Measurements from ENCODE around the gene POU6F2.

POU6F2 gene

DNA sequence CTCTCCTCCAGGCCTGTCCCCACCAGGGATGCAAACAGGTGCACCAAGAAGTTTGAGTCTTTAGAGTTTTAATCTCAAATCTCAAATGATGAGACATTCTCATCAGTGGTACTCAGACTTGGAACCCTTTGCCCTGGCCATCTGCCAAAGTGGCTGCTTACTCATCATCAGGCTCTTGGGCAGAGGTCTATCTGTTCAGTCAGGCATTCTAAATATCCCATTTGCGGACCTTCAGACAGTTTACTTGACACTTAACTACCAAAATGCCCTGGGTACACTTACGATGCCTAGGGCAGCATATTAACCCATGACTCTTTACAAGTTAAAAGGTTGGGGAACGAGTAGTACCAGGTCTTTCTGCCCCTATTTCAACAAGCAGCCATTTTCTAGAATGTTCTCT is 527.3 kb downstream of the POU6F2 start:
- DNase-seq (ENCODE audit: low read depth, low spot score), result no peak

DNA sequence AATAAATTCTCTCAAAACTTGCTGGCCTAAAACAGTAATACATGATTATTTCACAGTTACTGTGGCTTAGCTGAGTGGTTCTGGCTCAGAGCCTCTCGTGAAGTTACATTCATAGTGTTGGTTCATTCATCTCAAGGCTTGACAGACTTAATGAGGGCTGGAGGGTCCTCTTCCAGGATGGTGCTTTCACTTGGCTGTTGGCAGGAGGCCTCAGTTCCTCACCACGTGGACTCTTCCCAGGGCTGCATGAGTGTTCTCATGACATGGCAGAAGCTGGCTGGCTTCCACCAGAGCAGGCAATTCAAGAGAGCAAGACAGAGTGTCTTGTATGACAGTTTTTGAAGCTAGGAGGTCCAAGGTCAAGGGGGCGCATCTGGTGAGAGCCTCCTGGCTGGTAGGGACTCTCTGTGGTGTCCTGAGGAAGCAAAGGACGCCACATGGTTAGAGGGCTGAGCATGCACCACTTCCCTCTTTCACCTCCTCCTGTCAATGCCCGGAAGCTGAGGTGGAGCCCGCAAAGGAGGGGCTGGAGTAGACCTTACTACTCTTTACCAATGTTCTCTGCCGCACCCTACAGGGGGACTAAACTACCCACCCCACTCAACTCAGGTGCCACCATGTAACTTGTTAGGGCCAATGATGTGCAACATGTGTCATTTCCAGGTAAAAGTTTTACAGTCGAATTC is 530.3 kb downstream of the POU6F2 start:
- DNase-seq (ENCODE audit: low read depth, low spot score), result no peak

DNA sequence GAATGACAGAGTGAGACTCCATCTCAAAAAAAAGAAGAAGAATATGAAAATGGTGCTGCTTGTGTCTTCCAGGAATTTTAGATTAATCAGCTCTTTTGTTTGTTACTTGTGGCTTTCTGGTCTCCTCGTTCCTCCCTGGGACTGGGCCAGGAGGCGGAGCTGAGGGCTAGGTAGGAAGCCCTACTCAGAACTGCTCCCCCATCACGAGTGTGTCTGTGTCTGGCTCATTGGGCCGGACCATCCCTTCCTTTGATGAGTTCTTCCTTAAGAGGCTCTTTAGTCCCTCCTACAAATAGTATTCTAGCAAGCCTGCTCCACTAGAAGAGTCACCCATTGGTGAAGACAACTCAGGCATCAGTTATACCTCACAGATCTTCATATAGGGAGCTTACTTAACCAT is 531.7 kb downstream of the POU6F2 start:
- DNase-seq (ENCODE audit: low read depth, low spot score), result no peak

DNA sequence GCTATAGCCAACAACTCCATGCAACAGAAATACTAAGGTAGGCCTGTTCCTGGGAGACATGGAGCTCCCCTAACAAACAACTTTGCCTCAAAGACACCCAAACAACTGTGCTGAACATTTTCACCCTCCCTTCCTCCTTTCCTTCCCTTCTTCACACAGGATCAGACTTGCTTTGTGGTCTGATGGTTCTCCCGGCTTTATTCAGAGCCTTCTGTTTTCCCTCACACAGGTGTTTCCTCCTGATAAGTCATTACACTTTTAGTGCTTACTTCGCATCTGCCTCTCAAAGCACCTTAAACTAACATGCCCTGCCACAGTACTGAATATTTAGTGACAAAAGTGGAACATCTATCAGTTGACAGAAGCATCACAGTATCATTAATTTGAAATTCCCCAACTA is 532.2 kb downstream of the POU6F2 start:
- no peak for DNase-seq (ENCODE audit: low read depth, low spot score)

DNA sequence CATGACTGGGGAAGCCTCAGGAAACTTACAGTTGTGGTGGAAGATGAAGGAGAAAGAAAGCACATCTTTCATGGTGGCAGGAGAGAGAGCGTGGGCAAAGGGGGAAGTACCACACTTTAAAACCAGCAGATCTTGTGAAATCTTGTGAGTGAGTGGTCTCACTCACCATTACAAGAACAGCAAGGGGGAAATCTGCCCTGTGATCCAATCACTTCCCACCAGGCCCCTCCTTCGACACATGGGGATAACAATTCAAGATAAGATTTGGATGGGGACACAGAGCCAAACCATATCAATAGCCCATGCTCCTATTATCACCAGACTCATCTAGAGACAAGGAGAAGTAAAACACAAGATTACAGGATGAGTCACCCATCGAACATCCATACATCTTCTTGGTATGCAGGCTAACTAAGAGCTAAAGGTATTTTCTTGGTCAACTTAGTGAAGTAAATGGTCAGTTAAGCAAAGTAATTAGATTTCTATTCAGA is 533.2 kb downstream of the POU6F2 start:
- DNase-seq (ENCODE audit: low read depth, low spot score), result no peak

DNA sequence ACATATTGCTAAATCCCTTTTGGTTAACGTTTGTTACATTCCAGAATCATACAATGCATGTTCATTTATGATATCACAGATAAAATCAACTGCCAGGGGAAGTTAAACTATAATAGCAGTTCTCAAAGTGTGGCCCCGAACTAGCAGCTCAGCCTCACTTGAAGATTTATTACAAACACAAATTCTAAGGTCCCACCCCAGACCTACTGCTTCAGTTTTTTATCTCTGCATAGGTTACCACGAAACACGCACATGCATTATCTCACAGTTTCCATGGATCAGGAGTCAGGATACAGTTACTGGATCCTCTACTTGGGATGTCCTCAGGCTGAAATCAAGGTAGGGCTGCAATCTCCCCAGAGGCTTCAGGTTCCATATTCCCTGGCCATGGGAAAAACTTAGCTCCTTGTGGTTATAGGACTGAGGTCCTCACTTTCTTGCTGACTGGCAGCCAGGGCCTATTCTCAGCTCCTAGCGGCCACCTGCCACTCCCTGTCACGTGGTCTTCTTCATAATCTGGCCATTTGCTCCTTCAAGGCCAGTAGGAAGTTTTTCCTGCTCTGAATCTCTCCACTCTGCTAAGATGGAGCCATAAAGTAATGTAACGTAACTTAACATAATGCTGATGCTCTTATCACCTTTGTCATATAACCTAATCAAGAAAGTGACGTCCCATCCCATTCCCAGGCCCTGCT is 538.0 kb downstream of the POU6F2 start:
- DNase-seq (ENCODE audit: low read depth, low spot score), result no peak

DNA sequence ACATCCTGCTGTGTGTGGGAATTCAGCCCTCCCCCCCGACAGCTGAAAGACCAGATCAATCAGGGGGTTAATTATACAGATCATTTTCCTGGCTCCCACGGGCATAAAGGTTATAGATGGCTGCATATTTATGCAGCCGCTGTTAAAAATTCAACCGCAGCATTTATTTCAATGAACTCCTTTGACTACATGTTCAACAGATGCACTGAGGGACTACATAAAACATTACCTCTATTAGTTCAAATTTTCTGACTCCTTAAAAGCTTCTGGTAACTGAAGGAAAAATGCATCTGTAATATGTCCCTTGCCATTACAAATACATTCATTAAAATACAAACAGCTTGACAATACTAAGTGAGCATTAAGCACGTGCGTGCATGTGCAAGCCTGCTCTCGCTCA is 538.8 kb downstream of the POU6F2 start:
- no peak for DNase-seq (ENCODE audit: low read depth, low spot score)

DNA sequence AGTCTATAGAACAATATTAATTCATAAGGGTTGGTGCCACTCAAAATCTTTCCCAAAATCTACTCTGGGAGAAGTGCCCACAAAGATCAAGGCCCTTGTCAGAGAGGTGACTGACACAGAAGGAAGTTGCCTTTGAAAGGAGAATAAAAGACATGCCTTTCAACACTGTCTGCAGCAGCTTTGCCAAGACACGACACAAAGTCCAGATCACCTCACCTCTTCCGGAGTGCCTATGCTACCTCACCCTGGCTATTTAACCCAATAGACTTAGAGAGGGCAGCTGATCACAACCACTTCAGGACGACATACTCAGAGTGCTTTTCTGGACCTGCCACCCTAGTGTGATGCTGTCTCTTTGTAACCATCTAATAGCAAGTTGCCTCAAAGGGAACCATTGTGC is 539.5 kb downstream of the POU6F2 start:
- no peak for DNase-seq (ENCODE audit: low read depth, low spot score)

All from activated CD4-positive, CD25-positive, alpha-beta regulatory T cell treated with anti-CD3 and anti-CD28 coated beads, Interleukin-2, amount 50 U/mL, for 16 hours (primary cell).